AG10803 (cell line): Measurements from ENCODE around the gene TMCO6.
"Not testable (repeated sequence)": the region's sequence is repeated elsewhere in the genome, so short reads cannot be mapped to it uniquely, and the experiment has no call there.

Experiments
- DNase-seq: peaks from one replicate; pipeline ENCODE4 v3.0.0; 2010; ENCODE audit warnings: low read depth
- H3K4me3 ChIP-seq: 2 replicates; pipeline ENCODE4 v1.5.1; 2011; ENCODE audit warnings: mild to moderate bottlenecking, low read length, control low read depth
- TF ChIP-seq, protein P1 (sequence below): conservative IDR thresholded peaks from 2 replicates; pipeline ENCODE4 v1.5.1; 2011; ENCODE audit warnings: mild to moderate bottlenecking, low read length, control low read depth, inconsistent platforms

Gene TMCO6

DNA sequence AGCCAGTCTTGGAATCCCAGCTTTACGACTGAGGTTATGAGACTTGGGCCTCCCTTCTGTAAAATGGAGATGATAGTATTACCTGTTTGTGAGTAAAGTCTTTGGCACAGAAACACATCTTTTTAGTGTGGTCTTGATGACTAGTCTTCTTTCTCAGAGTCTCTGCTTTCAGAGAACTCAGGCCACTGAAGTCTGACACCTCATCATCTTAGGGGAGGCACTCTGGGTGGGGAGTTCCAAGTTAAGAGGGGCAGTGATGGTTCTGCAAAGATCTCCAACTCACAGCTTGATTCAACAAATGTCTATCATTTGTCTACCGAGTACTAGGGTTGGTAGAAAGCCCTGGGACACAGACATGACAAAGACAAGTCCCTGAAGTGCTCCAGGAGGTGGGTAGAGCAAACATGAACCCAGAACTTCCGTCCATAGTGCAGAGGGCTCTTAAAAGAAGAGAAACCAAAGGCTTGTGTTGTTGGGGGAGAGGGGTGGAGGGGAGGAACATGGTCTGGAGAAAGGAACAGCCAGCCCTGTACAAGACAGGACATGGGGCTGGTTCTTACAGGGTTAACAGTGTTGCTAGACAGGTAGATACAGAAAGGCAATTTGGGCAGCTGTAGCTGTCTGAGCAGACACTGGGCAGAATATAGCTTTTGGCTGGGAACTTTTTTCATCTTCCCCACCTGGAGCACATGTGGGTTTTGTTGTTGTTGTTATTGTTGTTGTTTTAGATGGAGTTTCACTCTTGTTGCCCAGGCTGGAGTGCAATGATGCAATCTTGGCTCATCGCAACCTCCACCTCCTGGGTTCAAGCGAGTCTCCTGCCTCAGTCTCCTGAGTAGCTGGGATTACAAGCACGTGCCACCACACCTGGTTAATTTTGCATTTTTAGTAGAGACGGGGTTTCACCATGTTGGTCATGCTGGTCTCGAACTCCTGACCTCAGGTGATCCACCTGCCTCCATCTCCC is 3.7 kb upstream of the TMCO6 start:
- DNase-seq = no peak
- TF ChIP-seq, protein P1, sequence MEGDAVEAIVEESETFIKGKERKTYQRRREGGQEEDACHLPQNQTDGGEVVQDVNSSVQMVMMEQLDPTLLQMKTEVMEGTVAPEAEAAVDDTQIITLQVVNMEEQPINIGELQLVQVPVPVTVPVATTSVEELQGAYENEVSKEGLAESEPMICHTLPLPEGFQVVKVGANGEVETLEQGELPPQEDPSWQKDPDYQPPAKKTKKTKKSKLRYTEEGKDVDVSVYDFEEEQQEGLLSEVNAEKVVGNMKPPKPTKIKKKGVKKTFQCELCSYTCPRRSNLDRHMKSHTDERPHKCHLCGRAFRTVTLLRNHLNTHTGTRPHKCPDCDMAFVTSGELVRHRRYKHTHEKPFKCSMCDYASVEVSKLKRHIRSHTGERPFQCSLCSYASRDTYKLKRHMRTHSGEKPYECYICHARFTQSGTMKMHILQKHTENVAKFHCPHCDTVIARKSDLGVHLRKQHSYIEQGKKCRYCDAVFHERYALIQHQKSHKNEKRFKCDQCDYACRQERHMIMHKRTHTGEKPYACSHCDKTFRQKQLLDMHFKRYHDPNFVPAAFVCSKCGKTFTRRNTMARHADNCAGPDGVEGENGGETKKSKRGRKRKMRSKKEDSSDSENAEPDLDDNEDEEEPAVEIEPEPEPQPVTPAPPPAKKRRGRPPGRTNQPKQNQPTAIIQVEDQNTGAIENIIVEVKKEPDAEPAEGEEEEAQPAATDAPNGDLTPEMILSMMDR = no peak
- no peak overlapping the region for H3K4me3 ChIP-seq

DNA sequence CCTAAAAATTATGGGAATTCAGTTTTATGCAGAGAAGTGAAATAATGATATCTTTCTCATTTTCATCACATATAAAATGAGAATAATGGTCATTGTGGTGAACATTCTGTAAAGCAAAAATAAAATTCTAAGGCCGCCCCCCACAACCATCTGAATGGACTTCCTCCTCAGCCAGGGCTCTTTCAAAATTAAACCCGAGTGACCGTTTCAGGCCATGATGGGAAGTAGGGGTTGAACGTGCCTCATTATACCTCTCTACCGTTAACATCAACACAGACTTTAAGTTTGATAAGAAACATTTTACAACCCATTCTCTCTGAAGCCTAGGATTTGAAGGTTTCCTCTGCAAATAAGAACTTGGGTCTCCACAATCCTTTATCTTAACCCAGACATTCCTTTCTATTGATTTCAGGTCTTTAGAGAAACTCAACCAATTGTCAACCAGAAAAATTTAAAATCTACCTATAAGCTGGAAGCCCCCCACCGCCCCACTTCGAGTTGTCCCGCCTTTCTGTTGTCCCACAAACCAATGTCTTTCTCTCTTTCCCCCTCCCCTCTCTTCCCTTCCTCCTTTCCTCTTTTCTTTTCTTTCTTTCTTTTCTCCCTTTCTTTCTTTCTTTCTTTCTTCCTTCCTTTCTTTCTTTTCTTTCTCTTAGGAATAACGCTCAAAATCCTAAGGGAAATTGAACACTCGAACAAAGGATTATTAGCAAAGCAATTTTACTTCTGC is 1.7 kb upstream of the TMCO6 start:
- TF ChIP-seq, protein P1 = no peak
- DNase-seq = no peak
- no peak overlapping the region for H3K4me3 ChIP-seq

DNA sequence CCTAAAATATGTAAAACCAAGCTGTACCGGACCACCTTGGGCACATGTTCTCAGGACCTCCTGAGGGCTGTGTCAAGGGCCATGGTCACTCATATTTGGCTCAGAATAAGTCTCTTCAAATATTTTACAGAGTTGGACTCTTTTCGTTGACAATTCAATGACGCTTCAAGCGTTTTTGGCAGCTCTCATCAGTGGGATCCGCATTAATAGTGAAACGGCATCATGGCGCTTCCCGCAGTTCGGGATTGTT is 428 bp upstream of the TMCO6 start:
- peak overlapping the region; percentile 39 for H3K4me3 ChIP-seq
- not testable (repeated sequence) for DNase-seq

DNA sequence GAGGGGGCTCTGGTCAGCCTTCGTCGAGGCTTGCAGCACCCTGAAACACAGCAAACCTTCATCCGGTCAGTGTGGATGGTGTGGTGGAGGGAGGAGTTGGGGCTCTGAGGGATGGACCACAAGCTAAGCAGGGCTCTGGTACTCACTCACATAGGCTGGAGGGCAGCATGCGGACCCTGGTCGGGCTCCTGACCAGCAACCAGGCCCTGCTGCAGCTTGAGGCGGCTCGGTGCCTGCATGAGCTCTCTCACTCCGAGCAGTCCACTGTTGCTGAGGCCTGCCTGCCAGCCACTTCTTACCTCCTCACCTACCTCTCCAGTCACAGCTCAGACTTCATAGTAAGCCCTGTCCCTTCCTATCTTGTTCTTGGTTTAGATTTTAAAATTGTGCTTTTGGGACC is 2.5 kb downstream of the TMCO6 start:
- H3K4me3 ChIP-seq = no peak overlapping the region
- no peak for DNase-seq
- TF ChIP-seq, protein P1 = no peak

DNA sequence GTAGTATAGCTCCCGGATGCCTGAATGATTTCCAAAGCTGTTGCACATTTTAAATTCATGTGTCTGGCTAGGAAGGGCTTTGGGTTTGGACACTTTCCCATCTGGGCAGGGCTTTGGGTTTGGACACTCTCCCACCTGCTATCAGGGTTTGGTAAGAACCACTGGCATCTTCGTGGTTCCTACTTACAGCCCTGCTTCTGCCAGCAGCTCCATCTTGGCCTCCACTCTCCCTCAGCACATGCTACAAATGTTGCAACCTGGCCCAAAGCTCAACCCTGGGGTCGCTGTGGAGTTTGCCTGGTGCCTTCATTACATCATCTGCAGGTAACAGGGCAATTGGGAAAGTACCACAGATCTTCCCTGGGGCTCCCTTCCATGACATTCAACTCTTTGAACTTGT is 3.5 kb downstream of the TMCO6 start:
- TF ChIP-seq, protein P1 = no peak
- peak; percentile 95 for DNase-seq
- no peak overlapping the region for H3K4me3 ChIP-seq

DNA sequence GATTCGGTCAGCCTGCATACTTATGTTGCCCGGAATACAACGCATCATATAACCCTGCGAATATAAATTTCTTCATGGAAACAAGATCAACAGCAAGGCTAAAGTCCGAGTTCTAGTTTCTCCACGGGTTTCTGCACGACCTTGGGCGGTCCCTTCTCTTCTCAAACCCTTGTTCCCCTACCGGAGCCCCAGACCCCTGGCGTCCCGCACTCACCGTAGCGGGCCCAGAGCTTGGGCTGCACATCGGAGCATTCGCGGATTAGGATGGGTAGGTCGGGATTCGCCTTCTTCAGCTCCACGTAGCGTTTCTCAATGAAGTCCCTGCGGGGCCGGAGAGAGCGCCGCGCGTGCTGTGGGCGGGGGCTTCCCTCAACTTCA is 7.8 kb downstream of the TMCO6 start:
- no peak for DNase-seq
- H3K4me3 ChIP-seq = peak overlapping the region; percentile 75
- TF ChIP-seq, protein P1 = no peak

DNA sequence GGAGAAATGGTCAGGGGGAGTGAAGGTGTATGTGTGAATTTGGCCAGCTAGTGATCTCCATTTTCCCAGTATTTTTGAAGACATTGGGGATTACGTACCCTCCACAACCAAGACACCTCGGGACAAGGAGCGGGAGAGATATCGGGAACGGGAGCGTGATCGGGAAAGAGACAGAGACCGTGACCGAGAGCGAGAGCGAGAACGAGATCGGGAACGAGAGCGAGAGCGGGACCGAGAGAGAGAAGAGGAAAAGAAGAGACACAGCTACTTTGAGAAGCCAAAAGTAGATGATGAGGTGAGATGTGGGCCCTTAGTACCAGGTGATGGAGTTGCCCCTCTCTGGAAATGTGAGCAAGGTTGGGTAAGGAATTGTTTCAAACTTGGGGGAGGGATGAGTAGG is 19.6 kb downstream of the TMCO6 start:
- no peak for DNase-seq
- no peak overlapping the region for H3K4me3 ChIP-seq
- TF ChIP-seq, protein P1 = no peak

DNA sequence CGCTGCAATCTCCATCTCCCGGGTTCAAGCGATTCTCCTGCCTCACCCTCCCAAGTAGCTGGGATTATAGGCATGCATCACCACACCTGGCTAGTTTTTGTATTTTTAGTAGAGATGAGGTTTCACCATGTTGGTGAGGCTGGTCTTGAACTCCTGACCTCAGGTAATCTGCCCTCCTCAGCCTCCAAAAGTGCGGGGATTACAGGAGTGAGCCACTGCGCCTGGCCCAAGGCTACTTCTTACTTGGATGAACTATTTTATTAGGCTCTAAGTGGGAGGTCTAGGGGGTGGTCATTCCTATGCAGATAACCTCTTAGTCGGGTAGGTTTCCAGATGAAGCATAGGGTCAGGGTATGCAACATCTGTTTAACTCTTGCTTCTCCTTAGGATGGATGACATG is 21.1 kb downstream of the TMCO6 start:
- DNase-seq, H3K4me3 ChIP-seq: not testable (repeated sequence)
